Stimulated activated CD4-positive, alpha-beta T cell treated with anti-CD3 and anti-CD28 coated beads, Interleukin-12 subunit alpha, Interleukin-12 subunit beta, amount 100 ng/mL, for 48 hours (primary cell): ENCODE results near the gene TESPA1.

Source experiments
- DNase-seq, 3 donors: peaks; one replicate each; pipeline ENCODE4 v3.0.0-alpha.2; 2020; ENCODE audit warnings: low read depth in 2 of 3, low spot score in 1 of 3

TESPA1 gene

DNA sequence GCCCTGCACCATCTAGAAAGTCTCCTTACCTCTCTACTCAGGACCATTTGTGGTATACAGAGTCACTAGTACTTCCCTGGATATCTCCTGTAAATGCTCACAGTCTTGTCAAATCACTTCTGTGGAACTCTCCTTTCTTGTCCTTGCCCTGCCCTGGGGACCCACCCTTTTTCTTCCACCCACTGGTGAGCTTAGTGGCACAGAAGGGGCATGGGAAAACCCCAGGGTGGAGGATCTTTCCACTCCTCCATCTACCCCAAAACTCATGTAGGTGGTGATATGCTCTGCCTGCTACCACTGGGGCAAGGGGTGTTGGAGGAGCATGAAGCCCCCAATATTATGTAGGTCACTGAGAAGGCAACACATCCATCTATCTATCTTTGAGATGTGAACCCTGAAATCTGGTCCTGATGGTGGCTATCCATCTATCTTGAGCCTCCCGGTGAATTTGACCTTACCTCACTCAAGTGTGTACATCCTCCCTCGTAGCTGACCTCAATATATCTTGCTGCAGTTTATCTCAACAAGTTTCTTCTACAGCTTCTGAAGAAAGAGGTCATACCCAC, 943 bp downstream of the TESPA1 start:
- DNase-seq = peak in 1 of 3 donors; percentile 16

DNA sequence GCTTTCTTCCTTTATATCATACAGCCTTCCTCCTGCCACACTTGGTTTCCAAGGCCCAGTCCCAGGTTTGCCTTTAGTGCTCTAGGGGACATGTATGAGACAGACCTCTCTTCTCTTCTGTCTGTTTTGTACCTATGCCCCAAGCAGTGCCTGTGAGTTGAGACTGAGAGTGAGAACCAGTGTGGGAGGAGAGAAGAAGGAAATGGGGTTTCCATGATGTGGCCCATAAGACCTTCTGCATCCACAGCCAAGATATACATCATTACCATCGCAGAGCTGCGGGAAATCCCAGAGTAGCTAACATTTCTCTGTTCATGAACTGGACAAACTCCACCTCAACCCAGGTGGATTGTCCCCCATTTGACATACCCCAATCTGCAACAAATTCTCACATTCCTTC, 2.8 kb downstream of the TESPA1 start:
- peak in 1 of 3 donors; percentile 22 for DNase-seq

DNA sequence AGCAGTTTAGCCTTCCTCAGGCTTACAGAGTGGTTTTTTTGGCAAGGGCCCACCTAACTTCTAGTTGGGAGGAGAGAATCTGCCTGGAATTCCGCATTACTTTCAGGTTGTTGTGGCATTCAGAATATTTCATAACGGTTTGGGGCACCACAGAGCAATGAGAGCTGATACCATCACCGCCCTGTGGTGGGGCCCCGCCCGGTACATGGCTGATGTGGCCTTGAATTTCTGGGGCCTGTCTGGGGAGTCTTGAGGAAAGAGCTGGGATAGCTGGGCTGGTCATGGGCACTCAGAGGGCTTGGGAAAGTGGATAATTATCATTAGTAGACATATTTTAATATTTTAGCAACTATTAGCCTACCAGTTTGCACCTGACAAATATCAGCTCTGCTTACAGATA, 4.2 kb downstream of the TESPA1 start:
- DNase-seq = no peak

DNA sequence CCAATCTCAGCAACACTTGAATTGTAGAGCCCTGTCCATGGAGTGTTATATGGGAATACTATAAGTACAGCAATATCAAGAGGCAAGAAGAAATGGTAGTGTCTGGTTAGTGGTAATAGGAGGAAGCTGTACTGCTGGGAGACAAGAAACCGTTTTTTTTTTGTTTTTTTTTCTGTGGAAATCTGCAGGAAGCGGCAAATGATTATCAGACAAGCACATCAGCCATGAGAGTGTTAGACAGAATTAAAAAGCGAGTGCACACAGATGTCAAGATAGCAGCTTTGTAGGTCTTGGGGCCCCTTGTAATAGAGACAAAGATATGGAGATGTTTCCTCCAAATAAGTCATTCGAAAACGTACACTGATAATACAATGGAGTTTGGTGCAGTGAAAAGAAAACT, 6.7 kb downstream of the TESPA1 start:
- no peak for DNase-seq

DNA sequence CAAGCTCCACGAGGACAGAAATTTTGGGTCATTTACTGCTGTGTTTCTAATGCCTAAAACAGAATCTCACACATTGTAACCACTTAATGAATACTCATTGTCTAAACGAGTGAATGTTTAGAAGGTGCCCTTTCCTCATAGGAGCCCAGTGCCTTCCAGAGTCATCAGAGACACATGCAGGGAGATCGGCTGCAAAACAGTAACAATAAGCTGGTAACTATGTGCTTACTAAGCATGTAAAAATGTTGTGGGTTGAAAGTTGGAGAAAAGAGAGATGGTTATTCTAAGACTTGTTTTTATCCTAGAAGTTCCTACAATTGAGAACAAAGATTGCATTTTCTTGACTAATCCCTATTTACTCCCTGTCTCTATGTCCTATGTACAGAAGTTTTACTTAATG, 7.4 kb downstream of the TESPA1 start:
- no peak for DNase-seq

DNA sequence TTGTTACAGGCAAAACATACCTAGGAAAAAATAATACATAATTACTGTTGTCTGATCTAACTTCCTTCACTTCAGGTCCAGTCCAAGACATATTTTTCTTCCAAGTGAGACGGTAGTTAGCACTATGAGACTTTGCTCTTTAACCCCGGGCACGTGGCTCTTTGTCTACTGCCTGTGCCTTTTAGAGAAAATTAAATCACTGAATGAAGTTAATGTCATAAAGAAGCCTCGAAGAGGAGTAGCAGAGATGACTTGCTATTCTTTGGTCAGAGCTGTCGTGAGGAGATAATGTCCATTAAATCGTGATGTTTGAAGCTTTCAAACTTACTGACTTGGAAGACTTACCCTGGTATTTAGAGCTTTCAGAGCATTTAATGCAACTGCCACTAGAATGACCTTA, 8.7 kb downstream of the TESPA1 start:
- no peak for DNase-seq

DNA sequence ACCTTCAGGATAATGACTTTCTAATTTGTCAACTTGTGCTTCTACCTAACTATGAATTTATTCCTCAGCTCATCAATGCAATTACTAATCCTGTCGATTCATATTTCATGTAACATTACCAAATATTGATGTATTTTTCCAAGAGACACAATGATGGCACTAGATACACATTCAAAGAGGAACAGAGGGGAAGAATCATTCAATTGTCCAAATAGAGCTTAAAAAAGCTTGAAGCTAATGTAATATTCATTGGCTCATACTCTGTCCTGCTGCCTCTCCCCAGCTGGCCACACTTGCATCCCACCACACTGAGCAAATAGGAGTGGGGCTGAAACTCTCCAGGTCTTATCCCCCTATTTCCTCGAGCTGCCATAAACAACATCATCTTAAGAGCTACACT, 9.3 kb downstream of the TESPA1 start:
- no peak for DNase-seq

DNA sequence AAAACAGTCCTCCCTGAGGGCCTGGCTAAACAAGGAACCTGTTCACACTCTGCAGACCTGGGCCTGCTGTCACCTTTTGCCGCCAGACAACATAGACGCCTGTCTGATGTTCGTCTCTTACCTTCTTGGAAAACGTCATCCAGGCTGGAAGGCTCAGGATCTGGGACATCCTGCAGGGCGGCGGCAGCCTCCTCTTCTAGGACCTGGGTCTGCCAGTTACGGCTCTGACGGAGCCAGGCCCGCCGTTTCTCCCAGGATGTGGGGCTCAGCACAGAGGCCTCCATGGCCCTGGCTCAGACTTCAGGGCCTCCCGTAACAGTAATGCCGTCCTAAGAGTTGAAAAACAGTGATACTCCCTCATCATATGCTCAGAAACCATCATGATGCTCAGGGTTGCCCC, 10.3 kb downstream of the TESPA1 start:
- DNase-seq = no peak

DNA sequence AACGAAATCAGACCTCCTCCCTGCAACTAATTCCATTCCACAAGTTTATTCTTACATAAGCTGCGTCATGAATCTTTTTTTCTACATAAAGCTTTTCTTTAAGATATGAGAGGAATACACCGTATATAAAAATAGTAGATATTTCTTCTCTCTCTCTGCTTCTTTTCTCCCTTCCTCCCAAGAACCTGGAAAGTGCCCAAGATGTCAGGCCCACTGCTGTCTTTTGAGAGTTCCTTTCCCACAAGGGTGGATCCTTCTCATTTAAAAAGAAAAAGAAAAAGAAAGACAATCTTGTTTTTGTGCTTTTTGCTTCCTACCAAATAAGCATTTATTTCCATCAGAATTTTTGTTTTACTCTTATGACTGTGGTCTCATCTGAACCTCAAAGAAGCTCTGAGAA, 11.0 kb downstream of the TESPA1 start:
- DNase-seq = no peak

DNA sequence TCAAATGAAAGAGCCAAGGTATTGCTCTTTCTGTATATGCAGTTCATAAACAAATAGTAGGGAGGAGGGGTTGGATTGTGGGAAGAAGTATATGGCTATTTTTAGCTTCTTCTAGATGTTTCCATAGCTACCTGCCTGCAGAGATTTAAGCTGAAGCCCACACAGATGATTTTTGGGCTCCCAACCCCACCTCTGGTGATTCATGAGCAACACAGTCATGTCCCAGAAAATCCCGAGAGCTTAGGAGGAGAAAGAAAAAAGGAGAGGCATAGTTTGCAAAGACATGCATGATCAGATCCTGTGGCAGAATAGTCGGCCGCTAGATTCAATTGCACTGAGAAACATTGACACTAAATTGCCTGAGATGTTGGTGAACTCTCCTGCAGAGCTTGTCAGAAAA, 13.8 kb downstream of the TESPA1 start:
- no peak for DNase-seq

DNA sequence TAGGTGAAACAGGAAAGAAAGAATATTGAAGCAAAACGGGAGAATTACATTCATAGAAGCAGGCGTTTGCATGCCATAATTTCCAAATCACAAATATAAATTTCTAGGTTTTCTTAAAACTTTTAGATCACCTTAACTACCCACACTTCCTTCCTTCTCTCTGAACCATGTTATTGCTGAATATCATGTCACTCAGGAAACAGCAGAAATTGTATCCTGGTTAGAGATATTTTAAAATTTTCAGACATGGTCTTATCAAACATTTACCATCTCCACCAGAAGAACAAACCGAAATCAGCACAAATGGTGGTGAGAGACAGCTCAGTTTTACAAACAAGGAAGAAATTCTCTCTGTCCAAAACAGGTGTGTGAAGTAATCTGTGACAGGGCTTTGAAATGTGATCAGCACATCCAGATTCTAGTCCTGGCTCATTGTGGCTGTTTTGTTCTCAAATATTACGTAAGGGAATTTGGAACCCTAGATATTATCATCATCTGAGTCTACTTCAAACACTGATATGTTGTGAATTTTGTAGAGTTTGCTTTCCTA, 16.3 kb downstream of the TESPA1 start:
- no peak for DNase-seq

DNA sequence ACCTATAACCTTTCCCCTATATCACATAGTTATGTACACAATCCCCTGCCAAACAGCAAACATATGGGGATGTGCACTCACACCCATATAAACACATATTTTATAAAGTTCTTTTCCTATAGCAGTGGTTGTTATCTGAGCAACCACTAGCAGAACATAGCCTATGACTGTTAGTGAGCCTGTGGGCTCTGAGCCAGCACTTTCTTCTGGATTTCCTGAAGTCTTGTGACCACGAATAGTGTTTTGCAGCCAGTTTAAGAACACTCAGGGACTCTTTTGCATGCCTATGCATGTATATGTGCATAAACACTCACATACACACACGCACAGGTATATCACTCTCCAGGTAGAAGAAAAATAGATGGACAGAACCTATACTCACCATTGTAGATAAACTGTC, 17.1 kb downstream of the TESPA1 start:
- DNase-seq = no peak

DNA sequence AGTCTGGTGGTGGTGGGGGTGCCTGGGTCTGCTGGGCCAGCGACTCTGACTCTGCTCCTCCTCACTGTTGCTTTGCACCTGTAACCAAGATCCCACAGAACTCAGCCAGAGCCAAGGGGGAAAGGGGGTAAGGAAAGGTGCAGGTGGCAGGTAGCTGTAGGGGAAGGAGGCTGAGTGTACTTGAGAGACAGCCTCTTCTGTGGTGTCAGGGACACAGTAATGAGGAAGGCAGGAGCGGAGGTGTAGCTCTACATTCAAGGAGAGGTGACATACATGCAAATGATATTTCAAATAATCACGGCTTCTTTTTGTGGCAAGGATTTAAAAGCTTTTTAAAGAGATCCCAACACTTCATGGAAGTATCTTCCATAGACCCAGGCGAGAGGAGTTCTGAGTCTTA, 23.4 kb downstream of the TESPA1 start:
- DNase-seq = no peak

DNA sequence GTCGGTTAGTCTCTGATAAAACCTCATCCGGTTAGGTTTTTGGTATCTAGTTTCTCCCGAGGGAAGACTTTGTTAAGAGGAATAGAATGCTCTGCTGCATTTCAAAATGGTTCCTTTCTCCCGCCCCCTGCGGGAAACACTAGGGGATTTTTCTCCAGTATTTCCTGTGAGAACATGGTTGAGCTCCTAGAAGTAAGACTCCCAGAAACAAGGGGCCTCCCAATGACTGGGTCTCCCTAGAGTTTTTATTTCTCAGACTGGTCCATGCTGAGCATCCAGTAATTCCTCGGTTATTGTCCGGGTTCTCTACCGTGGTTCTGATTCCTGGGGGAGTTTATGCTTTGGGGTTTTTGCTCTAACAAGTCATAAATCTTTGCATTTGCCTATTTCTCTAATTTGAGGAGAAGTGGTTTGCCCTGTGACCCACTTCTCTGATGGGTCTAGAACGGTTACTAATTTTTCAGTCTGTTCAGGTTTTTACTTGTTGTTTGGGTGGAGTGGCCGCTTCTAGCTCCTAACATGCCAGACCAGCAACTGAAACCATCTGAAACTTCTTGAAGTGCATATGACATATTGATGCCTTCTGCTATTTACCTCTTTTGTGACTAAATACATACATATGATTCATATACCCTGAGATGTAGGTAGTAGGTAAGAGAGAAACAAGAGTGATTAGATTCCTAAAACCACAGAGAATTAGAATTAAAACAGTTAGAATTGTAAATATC, 25.1 kb downstream of the TESPA1 start:
- no peak for DNase-seq

DNA sequence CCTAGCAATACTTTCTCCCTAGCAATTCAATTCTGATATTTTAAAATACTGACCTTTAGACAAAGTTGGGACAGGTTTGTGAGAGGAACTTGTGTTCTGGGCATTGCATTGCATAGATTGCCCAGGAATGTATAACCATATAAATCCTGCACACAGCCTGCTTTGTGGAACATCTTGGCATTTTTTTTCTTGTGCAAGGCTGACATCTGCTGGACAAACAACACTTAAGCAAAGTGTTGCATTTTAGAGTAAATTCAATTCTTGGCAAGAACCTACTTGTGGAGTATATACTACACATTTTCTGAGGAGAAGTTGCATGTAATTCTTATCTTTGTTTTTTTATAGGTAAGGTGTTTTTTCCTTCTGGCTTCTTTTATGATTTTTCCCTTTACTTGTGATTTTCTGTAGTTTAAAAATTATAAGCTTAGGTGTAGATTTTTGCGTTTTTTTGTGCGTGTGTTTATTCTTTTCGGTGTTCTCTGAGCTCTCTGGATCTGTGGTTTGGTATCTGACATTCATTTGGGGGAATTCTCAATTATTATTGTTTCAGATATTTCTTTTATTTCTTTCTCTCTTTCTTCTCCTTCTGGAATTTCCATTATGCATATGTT, 26.4 kb downstream of the TESPA1 start:
- peak in 1 of 3 donors; percentile 65 for DNase-seq

DNA sequence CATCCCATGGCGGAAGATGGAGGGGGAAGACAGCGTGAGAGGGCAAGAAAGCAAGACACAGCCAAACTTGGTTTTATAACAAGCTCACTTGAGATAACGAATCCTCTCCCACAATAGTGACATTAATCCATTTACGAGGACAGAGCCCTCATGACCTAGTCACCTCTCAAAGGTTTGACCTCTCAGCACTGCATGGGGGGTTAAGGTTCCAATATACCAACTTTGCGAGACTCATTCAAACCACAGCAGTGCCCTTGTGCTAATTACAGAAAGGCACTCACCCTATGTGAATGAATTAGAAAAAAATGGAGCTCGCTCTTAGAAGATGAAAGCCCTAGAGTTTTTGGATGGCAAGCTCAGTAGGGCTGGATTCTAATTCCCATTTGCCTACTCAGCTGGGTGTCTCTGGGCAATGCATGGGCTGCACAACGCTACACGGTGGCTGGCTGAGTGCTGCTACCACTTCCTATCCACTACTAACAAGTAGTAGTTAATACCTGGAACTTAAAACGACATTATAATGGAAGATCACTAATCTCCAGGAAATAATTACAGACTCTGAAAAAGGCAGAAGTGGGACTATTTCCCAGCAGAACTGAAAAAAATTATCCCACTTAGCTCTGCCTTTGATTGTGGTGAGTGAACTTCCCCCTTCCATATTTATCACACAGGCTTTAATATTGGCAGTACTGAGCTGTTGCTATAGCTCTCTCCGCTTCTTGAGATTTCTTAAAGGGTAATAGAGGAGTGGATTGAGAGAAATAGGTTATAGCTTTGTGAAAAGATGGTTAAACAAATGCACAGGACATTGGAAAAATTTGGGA, 27.5 kb downstream of the TESPA1 start:
- DNase-seq = no peak

DNA sequence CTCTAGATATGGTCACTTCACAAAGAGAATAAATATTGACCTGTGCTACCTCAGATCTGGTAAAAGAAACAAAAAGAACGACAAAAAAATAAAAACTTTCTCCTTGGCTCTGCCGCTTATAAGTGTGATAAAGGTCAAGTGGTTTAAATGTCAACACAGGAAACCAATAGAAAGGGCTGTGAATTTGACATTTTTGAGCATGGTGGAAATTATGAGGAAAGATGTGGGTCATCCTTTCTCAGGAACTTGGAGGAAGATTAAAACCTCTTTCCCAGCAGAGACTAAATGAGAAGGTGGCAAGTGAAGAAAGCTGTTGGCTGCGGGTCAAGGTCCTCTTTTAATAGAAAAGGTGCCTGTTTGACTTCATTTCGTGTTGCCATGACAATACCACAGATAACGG, 28.2 kb downstream of the TESPA1 start:
- no peak for DNase-seq

DNA sequence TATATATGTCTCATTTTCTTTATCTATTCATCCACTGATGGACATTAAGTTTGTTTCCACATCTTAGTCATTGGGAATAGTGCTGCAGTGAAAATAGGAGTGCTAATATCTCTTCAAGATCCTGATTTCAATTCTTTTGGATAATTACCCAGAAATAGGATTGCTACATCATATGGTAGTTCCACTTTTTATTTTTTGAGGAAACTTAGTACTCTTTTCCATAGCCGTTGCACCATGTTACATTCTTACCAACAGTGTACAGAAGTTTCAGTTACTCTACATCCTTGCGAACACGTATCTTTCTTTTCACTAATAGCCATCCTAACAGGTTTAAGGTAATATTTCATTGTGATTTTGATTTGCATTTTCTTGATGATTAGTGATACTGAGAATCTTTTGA, 29.8 kb downstream of the TESPA1 start:
- DNase-seq = no peak

DNA sequence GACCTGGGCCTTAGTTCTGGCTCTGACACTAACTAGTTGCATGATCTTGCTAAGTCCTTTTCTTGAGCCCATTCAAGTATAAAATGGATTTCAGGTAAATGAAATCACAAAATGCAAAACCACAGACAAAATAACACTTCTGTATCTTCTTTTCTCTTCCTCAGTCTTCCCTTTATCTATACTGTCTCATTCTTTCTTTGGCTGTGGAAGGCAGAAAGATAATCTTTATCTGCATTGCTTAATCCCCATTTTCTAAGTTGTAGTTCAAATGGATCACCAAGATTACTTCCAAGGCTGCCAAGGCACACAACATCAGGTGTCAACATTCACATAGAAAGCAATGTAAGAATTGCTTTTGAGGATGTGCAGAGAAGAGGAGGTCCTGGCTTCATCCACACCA, 30.3 kb downstream of the TESPA1 start:
- DNase-seq = no peak

DNA sequence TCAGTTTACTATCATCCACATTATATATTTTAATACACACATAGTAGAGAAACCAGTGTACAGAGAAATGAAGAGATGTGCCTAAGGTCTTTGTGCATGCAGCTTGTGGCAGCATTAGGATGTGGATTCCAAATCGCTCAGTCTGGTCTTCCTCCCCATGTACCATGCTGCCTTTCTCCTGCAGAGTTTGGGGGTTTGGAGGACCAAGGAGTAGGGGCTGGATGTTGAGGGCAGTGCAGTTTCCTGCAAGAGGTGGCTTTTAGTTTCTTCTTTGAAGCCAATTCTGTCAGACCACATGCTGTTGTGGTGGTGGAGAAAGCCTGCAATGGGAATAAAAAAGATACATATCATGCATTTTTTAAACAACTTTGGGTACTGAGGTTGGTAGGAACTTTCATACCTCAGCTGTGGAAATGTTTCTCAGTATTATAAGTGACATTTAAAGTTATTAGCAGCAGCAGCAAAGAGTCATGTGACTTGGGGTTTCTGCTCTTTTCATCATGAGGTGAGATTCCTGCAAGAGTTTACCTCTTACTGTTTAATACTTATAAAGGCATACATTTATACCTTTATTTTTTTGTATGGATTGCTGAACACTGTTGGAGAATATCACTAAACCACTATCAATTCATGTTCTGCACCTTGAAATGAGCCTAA, 34.4 kb downstream of the TESPA1 start:
- DNase-seq = no peak

DNA sequence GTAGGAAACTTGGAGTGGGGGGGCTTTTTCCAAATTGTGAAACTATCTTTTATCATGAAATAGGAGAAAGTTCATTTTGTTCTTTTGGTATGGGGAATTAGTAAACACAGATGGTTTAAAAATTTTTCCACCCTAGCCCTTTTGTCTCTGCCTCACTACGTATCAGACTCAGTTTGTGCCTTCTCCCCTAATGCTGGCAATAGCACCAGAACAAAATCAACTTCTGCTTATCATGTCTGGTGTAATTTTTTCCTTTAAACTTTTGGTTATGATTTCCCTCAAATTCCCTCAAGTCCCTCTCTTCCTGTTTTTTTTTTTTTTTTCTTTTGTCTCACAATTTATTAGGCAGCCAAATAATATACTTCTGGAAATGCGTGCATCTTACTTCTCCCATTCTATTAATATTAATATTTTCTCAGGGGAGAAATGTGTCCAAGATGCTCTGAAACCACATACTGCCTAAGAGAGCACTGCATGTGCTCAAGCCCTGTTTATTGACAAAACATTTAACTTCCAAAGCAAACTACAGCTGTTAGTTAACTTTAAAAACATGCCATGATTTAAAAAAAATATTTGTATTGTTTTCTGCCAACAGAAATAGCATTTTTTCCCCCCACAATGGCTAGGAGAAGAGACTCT, 35.4 kb downstream of the TESPA1 start:
- no peak for DNase-seq
